GM19468 (cell line): ENCODE results near the gene RBM38.

Source experiments
- ATAC-seq: cut with Tn5 transposase; IDR thresholded peaks from one replicate; pipeline ENCODE4 v1.9.1; 2021; ENCODE audit warnings: mild to moderate bottlenecking, moderate library complexity, moderate number of reproducible peaks; ENCODE audit not compliant: unreplicated experiment; ENCODE audit errors: extremely low read depth

RBM38 gene

DNA sequence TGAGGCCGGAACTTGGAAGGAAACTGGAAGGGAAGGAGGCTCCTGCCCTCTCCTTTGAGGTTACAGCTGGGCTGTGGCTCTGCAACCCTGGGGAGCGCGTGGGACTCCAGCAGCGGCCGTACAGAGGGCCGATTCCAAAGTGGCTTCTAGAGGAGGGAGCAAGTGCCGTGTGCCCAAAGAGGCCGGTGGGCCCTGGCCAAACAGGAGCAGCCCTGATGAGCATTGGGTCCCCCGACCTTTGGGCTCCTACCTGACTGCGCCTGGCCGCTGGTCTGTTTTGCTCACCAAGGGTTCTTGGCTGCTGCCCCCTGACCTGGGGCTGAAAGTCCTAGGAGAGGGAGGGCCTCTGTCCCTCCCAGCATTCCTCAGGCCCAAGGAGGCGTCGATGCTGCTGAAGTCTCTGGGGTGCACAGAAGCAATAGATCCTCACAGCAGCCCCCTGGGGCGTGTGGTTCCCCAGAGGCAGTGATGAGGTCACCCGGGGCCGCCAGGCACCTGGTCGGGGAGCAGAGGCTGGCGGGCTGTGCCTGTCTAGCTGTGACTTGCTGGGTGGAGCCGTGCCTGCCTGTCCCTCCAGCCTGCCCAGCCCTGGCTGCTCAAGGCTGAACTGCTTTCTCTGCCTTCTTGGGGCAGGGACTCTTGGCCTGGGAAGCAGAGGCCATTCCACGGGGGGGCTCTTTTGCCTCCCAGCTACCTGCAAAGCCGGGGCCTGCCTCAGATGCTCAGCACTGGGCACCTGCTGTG is 9.8 kb downstream of the RBM38 start:
- ATAC-seq = no peak

DNA sequence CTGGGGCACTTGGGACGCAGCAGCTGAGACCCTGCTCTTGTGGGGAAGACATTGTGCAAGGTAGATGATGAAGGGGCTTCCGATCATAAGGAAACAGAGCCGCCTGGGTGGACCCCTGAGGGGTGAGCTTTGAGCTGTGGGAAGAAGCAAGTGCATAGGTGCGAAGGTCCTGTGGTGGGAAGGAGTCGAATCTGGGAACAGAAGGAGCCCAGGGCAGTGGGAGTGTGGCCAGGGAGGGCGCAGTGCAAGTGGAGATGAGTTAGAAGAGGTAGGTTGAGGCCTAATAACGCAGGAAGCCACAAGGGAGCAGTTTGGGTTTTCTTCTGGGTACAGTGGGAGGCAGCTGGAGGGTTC is 10.3 kb downstream of the RBM38 start:
- ATAC-seq = no peak

DNA sequence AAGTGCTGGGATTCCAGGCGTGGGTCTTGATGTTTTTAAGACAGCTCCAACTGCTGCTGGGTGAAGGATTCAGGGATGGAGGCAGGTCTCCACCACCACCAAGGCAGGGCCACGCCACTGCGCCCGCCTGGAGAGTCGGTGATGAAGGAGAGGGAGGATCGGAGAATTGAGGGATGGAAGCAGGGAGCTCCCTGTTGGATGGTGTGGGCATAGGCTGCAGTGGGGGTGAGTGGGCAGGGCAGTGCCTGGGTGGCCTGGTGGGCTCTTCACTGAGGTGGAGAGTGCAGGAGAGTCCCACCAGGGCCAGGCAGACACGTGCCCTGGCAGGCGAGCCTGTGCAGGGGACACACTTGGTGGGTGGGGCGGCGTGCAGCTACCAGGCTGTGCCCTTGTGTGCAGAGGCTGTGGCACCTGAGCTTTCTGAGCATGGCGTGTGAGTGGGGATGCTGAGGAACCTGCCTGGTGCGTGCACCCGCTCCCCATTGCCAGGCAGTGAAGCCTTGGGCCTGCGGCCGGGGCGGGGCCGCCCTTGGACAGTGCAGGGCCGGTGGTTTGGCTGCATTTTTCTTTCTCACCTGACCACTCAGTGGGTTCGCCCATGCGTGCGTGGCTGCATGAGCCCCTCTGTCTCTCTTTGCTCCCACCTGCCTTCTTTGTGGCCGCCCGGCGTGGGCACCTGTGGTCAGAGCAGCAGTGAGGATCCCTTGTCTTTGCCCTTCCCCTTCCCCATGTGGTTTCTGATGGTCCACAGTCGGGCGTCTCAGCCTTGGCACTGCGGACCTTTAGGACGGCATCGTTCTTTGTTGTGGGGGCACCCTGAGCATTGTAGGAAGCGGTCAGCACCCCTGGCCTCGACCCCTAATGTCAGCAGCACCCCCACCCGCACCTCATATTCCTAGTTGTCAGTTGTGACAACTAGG is 11.3 kb downstream of the RBM38 start:
- no peak for ATAC-seq

DNA sequence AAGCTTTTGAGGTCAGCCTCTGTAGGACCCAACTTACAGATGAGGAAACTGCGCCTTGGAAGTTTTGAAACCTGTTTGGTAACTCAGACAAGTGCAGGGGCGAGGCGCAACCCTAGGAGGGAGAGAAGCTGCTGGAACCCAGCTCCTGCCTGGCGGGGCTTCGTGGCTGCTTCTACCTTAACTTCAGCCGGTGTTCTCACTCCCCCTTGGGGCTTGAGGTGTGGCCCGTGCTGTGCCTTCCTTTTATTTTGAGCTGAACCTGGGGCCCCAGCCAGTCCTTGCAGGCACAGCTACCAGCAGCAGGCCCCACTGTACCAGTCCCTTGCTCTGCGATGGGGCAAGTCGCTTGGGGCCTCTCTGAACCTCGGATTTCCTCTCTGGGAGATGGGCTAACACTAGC is 12.0 kb downstream of the RBM38 start:
- ATAC-seq = no peak

- no peak for ATAC-seq
These were observed 12.8 kb downstream of the RBM38 start for GRCh38 chr20:57404006-57404405.

DNA sequence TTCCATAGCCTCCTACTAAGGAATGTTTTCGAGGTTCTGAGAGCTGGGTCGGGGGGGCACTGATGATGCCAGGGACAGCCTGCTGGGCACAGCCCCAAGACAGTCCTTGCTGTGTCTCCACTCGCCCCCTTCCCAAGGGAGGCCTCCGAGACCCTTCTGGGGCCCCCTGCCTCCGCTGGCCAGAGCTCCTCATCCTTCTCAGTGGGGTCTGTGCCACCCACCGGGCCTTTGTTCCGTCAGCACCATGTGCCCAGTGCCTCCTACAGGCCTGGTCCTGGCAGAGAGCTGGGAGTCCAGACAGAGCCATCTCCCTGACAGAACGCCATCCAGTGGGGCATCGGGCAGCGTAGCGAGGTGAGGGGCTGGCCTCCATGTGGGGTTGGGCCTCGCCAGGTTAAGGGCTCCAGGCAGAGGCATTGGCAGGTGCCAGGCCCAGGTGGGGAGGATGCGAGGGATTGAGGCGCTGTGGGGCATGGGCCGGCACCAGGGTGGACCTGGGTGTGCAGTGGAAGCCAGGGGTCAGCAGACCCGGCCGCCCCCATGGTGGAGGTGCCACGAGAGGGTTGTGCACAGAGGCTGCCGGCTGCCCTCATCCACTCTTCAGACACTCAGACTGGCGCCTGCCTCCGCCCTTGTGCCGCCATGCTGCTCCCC is 13.3 kb downstream of the RBM38 start:
- no peak for ATAC-seq

GRCh38 chr20:57405236-57406016 is 14.2 kb downstream of the RBM38 start:
- ATAC-seq = no peak

GRCh38 chr20:57407541-57407956 is 16.4 kb downstream of the RBM38 start:
- no peak for ATAC-seq

GRCh38 chr20:57408131-57408530 is 16.9 kb downstream of the RBM38 start:
- no peak for ATAC-seq

DNA sequence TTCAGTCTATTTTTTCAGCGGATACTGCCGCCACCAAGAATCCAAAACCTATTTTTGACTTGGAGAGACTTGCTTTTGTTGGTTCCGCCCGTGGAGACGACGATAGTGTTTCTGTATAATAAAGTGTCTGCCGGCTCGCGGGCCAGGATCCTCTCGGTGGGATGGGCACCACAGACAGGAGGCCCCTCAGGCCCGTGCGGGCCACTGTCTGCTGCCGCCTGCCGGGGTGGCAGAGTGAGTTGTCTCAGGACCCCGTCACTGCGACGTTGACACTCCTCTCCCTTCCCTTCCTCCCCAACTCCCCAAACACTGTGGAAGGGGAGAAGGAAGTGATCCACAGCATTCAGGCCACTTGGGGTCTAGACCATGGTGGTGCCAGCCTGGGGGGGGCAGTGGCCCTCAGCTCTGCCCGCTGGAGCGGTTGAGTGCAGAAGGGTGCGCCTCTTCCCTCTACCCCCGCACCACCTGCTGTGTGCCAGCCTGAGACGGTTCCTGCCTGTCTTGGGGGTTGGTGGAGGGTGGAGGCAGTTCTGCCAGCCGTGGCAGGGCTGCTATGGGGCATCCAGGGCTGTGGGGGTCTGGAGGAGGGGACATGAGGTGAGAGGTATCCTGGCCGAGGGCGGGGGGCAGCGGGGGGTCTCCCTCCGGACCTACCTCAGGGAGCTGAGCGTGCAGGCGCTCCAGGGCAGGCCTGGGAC is 17.5 kb downstream of the RBM38 start:
- no peak for ATAC-seq

DNA sequence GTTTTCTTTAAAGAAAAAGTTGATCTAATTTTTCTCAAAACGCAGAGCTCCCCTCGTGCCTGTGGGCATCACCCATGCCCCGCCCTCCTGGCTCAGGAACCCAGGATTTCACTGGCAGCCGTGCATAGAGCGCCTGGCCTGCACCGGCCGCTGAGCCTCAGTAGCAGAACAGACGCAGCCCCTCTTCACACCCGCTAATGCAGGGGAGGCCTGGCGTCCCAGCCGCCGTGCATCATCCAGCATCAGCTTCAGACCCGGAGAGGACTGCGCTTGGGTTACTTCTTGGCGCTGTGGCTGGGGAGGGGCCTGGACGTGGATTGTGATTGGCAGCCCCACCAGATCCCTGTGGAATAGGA is 18.1 kb downstream of the RBM38 start:
- no peak for ATAC-seq

- no peak for ATAC-seq
These were observed 18.6 kb downstream of the RBM38 start for GRCh38 chr20:57409672-57410397.

DNA sequence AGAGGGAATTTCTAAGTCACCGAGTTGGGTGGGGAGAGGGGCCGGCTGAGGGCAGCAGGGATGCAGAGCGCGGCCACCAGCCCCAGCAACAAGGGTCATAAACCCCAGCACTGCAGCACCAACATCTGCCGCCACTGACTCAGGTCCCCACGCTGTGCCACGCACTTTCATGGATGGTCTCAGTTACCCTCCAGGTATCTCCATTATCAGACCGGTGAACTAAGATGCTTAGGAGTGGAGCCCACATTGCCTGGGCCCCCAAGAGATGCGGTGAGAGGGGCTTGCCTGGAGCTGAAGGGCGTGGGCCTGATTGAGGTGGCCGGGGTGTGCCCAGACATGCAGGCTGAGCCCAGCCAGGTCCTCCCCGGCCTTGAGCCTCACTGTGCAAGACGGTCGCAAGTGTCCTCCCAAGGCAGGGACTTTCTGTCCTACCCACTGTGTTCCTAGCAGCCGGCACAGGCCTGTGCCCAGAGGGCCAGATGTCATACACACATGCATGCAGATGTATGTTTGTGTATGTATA is 19.3 kb downstream of the RBM38 start:
- ATAC-seq = no peak

- ATAC-seq = no peak
These were observed 19.7 kb downstream of the RBM38 start for GRCh38 chr20:57410924-57411323.

- ATAC-seq = no peak
These were observed 20.4 kb downstream of the RBM38 start for GRCh38 chr20:57411406-57412283.

- ATAC-seq = no peak
These were observed 21.3 kb downstream of the RBM38 start for GRCh38 chr20:57412347-57413029.

- no peak for ATAC-seq
These were observed 22.8 kb downstream of the RBM38 start for GRCh38 chr20:57413986-57414385.
